ENCODE measurements around the gene P2RX4. TPM values are rescaled to one million over a fixed set of nuclear protein-coding genes. Genes with fewer than 3 reads are reported as not detected.

Gene P2RX4
- total and polyA plus RNA-seq, 7 experiments from 2014 or later, result 34.1 to 56.9 (median 42.0) TPM

DNA sequence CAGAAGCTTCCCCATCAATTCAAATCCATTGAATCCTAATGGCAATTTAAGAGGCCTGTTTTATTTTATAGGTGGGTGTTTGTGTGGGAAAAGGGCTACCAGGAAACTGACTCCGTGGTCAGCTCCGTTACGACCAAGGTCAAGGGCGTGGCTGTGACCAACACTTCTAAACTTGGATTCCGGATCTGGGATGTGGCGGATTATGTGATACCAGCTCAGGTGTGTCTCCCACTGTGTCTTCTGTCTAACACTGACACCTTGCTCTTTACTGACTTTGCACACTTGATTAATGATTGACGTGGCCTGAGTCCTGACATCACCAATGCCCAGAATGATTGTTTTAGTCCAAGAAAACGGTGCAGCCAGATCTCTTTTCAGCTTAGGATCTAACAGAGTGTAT lies 7.1 kb downstream of the P2RX4 start:
- Mint-ChIP-seq H3K27ac (peak overlapping the region in 5 of 9 donors; percentile 7 to 70 (median 60)), H3K4me1 (peaks cover 0 to 49% (median 21%) of the 10 kb centered on the region in 7 donors), H3K36me3 (peaks cover 3 to 47% (median 15%) of the 10 kb centered on the region in 5 donors), H3K9me3 (peaks cover 0 to 3% (median 0%) of the 10 kb centered on the region in 11 donors), H3K4me3 (no peak overlapping the region), H3K27me3 (no peaks in the 10 kb centered on the region)
- peaks cover 0 to 30% (median 0%) of the 10 kb centered on the region in 3 experiments for H3K36me3 ChIP-seq (ENCODE audit: control insufficient read depth in 2 of 3, insufficient read depth in 3 of 3, low read length in 3 of 3)
- H3K4me3 ChIP-seq (ENCODE audit: low read length), result no peak overlapping the region
- ChIA-PET POLR2A (interaction anchor here (0.7 to 1.3 kb wide), 3 partner anchors 20 to 83 kb away, joined by 3 read pairs; no protein-coding TSS in a partner anchor), CTCF (interaction anchor here (0.6 to 1.1 kb wide), 2 partner anchors 9 to 523 kb away, joined by 3 to 6 read pairs; no protein-coding TSS in a partner anchor)
- no peaks in the 10 kb centered on the region for H3K9me3 ChIP-seq (ENCODE audit: control insufficient read depth in 2 of 3, low read length in 3 of 3)
- H3K27ac ChIP-seq (ENCODE audit: low read depth, low read length), result no peak overlapping the region
- DNase-seq (no peak), ATAC-seq (no peak)
- peaks cover 0 to 8% of the 10 kb centered on the region in 2 donors for H3K4me1 ChIP-seq (ENCODE audit: control insufficient read depth in 2 of 2, insufficient read depth in 2 of 2, low read length in 2 of 2)
- intact Hi-C loops (cut with micrococcal nuclease), result no loop called here
- H3K27me3 ChIP-seq (ENCODE audit: control insufficient read depth in 2 of 2, insufficient read depth in 2 of 2, low read length in 2 of 2), result no peaks in the 10 kb centered on the region

DNA sequence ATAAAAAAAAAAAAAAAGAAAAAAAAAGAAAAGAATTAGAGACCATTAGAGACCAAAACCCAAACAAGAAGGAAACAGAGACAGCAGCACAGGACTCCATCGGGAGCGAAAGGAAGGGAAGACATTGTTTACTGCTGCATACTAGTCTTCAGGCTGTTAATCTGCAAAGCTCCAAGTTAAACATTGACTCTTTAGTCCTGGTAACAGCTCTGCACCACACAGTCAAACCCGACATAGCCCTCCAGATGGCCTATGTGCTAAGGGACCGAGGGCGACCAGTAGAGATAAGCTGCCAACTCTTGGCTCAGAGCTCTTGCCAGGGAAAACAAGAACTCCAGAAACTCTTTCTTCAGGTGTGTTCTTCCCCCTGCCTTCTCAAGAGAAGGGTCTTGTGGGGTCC lies 7.8 kb downstream of the P2RX4 start:
- Mint-ChIP-seq H3K9me3 (peaks cover 0 to 3% (median 0%) of the 10 kb centered on the region in 11 donors), H3K27me3 (no peaks in the 10 kb centered on the region), H3K27ac (peak overlapping the region in 1 of 9 donors; percentile 36), H3K4me1 (peaks cover 2 to 51% (median 23%) of the 10 kb centered on the region in 7 donors), H3K36me3 (peaks cover 3 to 52% (median 17%) of the 10 kb centered on the region in 5 donors), H3K4me3 (no peak overlapping the region)
- ChIA-PET POLR2A (interaction anchor here (0.7 kb wide), 1 partner anchor 83 kb away, joined by 3 read pairs; no protein-coding TSS in a partner anchor), CTCF (no interaction called here)
- H3K36me3 ChIP-seq (ENCODE audit: control insufficient read depth in 2 of 3, insufficient read depth in 3 of 3, low read length in 3 of 3), result peaks cover 0 to 31% (median 0%) of the 10 kb centered on the region in 3 experiments
- no peak overlapping the region for H3K27ac ChIP-seq (ENCODE audit: low read depth, low read length)
- H3K9me3 ChIP-seq (ENCODE audit: control insufficient read depth in 2 of 3, low read length in 3 of 3), result no peaks in the 10 kb centered on the region
- intact Hi-C loops (cut with micrococcal nuclease), result no loop called here
- no peak overlapping the region for H3K4me3 ChIP-seq (ENCODE audit: low read length)
- no peak for ATAC-seq
- no peaks in the 10 kb centered on the region for H3K27me3 ChIP-seq (ENCODE audit: control insufficient read depth in 2 of 2, insufficient read depth in 2 of 2, low read length in 2 of 2)
- no peak for DNase-seq
- peaks cover 0 to 11% of the 10 kb centered on the region in 2 donors for H3K4me1 ChIP-seq (ENCODE audit: control insufficient read depth in 2 of 2, insufficient read depth in 2 of 2, low read length in 2 of 2)

DNA sequence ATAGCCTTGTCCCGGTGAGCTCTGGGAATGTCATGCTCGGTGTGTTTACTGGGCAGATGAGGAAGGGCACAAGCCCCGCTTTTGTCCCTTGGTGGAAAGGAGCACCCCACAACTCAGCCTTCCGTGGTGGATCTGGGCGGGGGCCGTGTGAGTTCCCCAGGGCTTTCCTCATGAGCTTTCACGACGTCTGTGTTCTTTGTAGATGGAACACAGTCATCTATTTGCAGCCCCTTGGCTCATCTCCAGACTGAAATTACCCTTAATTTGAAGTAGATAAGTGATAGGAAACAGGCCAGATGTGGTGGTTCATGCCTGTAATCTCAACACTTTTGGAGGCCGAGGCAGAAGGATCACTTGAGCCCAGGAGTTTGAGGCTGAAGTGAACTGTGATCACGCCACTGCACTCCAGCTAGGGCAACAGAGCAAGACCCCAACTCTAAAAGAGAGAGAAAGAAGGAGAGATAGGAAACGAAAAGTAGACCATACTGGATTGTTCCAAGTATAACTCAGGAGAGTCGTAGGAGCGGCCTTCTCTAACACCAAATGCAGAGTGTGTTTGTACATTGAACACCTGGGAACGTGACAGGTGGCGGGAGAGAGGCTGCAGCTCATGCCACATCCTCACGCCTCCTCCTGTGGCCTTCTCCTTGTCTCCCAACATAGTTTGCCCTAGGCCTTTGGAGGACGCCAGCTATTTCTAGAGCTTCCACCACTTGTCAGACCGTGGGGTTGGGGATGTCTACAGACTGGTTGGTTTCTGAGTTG lies 8.8 kb downstream of the P2RX4 start:
- H3K27me3 Mint-ChIP-seq, result no peaks in the 10 kb centered on the region
- no peak overlapping the region for H3K27ac ChIP-seq (ENCODE audit: low read depth, low read length)
- H3K4me1 Mint-ChIP-seq, result peaks cover 11 to 53% (median 31%) of the 10 kb centered on the region in 7 donors
- ChIA-PET POLR2A (interaction anchor here (1.0 kb wide), 1 partner anchor 11 kb away, joined by 3 read pairs; no protein-coding TSS in a partner anchor), CTCF (no interaction called here)
- peaks cover 7 to 21% of the 10 kb centered on the region in 2 donors for H3K4me1 ChIP-seq (ENCODE audit: control insufficient read depth in 2 of 2, insufficient read depth in 2 of 2, low read length in 2 of 2)
- no peaks in the 10 kb centered on the region for H3K9me3 ChIP-seq (ENCODE audit: control insufficient read depth in 2 of 3, low read length in 3 of 3)
- no peak overlapping the region for H3K4me3 Mint-ChIP-seq
- H3K4me3 ChIP-seq (ENCODE audit: low read length), result no peak overlapping the region
- no peaks in the 10 kb centered on the region for H3K27me3 ChIP-seq (ENCODE audit: control insufficient read depth in 2 of 2, insufficient read depth in 2 of 2, low read length in 2 of 2)
- peaks cover 3 to 59% (median 22%) of the 10 kb centered on the region in 5 donors for H3K36me3 Mint-ChIP-seq
- H3K36me3 ChIP-seq (ENCODE audit: control insufficient read depth in 2 of 3, insufficient read depth in 3 of 3, low read length in 3 of 3), result peaks cover 0 to 31% (median 0%) of the 10 kb centered on the region in 3 experiments
- DNase-seq (no peak), ATAC-seq (no peak)
- peak overlapping the region in 5 of 9 donors; percentile 56 to 84 (median 72) for H3K27ac Mint-ChIP-seq
- intact Hi-C loops (cut with micrococcal nuclease), result no loop called here
- H3K9me3 Mint-ChIP-seq, result peaks cover 0 to 3% (median 0%) of the 10 kb centered on the region in 11 donors

DNA sequence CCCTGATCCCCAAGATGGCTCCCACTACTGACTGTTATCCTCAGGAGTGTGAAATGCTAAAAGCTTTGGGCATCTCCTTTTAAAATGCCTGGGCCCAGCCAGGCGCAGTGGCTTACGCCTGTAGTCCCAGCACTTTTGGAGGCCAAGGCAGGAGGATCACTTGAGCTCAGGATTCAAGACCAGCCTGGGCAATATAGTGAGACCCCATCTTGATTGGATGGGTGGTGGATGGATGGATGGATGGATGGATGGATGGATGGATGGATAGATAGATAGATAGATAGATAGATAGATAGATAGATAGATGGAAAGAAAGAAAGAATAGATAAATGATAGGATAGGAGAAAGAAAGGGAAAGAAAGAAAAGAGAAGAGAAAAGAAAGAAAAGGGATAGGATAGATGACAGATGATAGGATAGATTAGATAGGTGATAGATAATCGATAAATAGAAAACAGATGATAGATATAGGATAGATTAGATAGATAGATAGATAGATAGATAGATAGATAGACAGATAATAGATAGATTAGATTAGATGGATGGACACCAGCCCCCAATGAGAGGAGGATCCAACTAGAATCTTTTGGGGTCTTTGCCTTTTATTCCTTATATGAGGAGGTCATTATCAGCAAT lies 9.5 kb downstream of the P2RX4 start:
- Mint-ChIP-seq H3K9me3 (peaks cover 0 to 3% (median 0%) of the 10 kb centered on the region in 11 donors), H3K27ac (peak overlapping the region; percentile 15 to 86 (median 67)), H3K36me3 (peaks cover 3 to 57% (median 18%) of the 10 kb centered on the region in 5 donors), H3K27me3 (no peaks in the 10 kb centered on the region), H3K4me3 (no peak overlapping the region), H3K4me1 (peaks cover 17 to 54% (median 32%) of the 10 kb centered on the region in 7 donors)
- Histone ChIP-seq H3K36me3 (ENCODE audit: control insufficient read depth in 2 of 3, insufficient read depth in 3 of 3, low read length in 3 of 3) (peaks cover 0 to 31% (median 0%) of the 10 kb centered on the region in 3 experiments), H3K4me3 (ENCODE audit: low read length) (no peak overlapping the region), H3K4me1 (ENCODE audit: control insufficient read depth in 2 of 2, insufficient read depth in 2 of 2, low read length in 2 of 2) (peaks cover 12 to 25% of the 10 kb centered on the region in 2 donors), H3K27me3 (ENCODE audit: control insufficient read depth in 2 of 2, insufficient read depth in 2 of 2, low read length in 2 of 2) (no peaks in the 10 kb centered on the region), H3K27ac (ENCODE audit: low read depth, low read length) (no peak overlapping the region), H3K9me3 (ENCODE audit: control insufficient read depth in 2 of 3, low read length in 3 of 3) (no peaks in the 10 kb centered on the region)
- POLR2A ChIA-PET, result no interaction called here
- intact Hi-C loops (cut with micrococcal nuclease), result no loop called here
- ATAC-seq (no peak), DNase-seq (no peak)
- CTCF ChIA-PET, result no interaction called here

DNA sequence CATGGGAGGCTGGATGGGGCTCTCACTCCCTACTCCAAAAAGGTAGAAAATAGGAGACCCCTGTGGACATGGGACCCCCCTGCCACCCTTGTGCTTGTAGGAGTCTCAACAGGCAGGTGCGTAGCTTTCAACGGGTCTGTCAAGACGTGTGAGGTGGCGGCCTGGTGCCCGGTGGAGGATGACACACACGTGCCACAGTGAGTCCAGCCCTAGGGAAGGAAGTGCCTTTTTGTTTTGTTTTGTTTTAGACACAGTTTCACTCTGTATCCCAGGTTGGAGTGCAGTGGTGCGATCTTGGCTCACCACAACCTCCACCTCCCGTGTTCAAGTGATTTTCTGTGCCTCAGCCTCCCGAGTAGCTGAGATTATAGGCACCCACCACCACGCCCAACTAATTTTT lies 12.9 kb downstream of the P2RX4 start:
- peaks cover 23 to 57% (median 49%) of the 10 kb centered on the region in 7 donors for H3K4me1 Mint-ChIP-seq
- POLR2A ChIA-PET, result interaction anchor here (0.7 to 4.8 kb wide), 6 partner anchors 11 to 641 kb away, joined by 3 to 53 read pairs (median 9); partner anchors contain the start of genes CAMKK2 and POP5
- H3K27ac ChIP-seq (ENCODE audit: low read depth, low read length), result peak overlapping the region; percentile 56
- no peaks in the 10 kb centered on the region for H3K27me3 ChIP-seq (ENCODE audit: control insufficient read depth in 2 of 2, insufficient read depth in 2 of 2, low read length in 2 of 2)
- peak; percentile 41 for ATAC-seq
- peaks cover 0 to 18% (median 0%) of the 10 kb centered on the region in 3 experiments for H3K36me3 ChIP-seq (ENCODE audit: control insufficient read depth in 2 of 3, insufficient read depth in 3 of 3, low read length in 3 of 3)
- H3K4me3 ChIP-seq (ENCODE audit: low read length), result no peak overlapping the region
- H3K4me1 ChIP-seq (ENCODE audit: control insufficient read depth in 2 of 2, insufficient read depth in 2 of 2, low read length in 2 of 2), result peaks cover 16 to 48% of the 10 kb centered on the region in 2 donors
- H3K9me3 Mint-ChIP-seq, result peaks cover 0 to 3% (median 0%) of the 10 kb centered on the region in 11 donors
- H3K4me3 Mint-ChIP-seq, result peak overlapping the region in 8 of 10 donors; percentile 25 to 91 (median 72)
- H3K27me3 Mint-ChIP-seq, result no peaks in the 10 kb centered on the region
- intact Hi-C loops (cut with micrococcal nuclease), result loop anchor here (1.0 to 5.0 kb wide), 7 partner anchors 13 to 163 kb away; partner anchors contain the start of gene P2RX4 (in 2 of the 2)
- no peaks in the 10 kb centered on the region for H3K9me3 ChIP-seq (ENCODE audit: control insufficient read depth in 2 of 3, low read length in 3 of 3)
- H3K36me3 Mint-ChIP-seq, result peaks cover 3 to 58% (median 11%) of the 10 kb centered on the region in 5 donors
- DNase-seq, result peak in 2 of 9 donors; percentile 11 to 18
- peak overlapping the region; percentile 92 to 98 (median 95) for H3K27ac Mint-ChIP-seq
- CTCF ChIA-PET, result interaction anchor here (1.0 kb wide), 2 partner anchors 12 to 100 kb away, joined by 3 to 4 read pairs; no protein-coding TSS in a partner anchor

Measured in naive thymus-derived CD4-positive, alpha-beta T cell (primary cell).